ENCODE results near the gene TOGARAM2.

DNA sequence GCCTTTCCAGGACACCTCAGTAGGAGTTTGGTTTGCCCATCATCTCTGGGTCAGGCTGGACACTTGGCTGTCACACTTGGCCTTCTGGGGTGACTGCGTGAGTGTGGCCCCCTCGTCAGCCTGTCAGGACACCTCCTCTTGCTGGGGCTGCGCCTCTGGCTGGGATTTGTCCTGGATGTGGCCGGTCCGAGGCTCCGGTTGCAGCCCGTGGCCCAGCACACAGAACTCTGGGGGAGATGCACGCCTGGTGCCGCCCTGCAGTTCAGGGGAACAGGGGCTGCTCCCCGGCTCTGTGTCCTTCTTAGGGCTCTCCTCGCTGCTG, 83.6 kb downstream of the TOGARAM2 start:
- TF ChIP-seq POLR2A (IDR thresholded peaks at IDR 0.05) (no peak), POLR2AphosphoS5 (IDR thresholded peaks at IDR 0.05) (no peak)
- TF ChIP-seq, protein P1, sequence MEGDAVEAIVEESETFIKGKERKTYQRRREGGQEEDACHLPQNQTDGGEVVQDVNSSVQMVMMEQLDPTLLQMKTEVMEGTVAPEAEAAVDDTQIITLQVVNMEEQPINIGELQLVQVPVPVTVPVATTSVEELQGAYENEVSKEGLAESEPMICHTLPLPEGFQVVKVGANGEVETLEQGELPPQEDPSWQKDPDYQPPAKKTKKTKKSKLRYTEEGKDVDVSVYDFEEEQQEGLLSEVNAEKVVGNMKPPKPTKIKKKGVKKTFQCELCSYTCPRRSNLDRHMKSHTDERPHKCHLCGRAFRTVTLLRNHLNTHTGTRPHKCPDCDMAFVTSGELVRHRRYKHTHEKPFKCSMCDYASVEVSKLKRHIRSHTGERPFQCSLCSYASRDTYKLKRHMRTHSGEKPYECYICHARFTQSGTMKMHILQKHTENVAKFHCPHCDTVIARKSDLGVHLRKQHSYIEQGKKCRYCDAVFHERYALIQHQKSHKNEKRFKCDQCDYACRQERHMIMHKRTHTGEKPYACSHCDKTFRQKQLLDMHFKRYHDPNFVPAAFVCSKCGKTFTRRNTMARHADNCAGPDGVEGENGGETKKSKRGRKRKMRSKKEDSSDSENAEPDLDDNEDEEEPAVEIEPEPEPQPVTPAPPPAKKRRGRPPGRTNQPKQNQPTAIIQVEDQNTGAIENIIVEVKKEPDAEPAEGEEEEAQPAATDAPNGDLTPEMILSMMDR (IDR thresholded peaks at IDR 0.05 in 8 of 11, conservative IDR thresholded peaks at IDR 0.05 in 3 of 11) = no peak
